Measurements from ENCODE around the gene RPL13.

Gene RPL13

DNA sequence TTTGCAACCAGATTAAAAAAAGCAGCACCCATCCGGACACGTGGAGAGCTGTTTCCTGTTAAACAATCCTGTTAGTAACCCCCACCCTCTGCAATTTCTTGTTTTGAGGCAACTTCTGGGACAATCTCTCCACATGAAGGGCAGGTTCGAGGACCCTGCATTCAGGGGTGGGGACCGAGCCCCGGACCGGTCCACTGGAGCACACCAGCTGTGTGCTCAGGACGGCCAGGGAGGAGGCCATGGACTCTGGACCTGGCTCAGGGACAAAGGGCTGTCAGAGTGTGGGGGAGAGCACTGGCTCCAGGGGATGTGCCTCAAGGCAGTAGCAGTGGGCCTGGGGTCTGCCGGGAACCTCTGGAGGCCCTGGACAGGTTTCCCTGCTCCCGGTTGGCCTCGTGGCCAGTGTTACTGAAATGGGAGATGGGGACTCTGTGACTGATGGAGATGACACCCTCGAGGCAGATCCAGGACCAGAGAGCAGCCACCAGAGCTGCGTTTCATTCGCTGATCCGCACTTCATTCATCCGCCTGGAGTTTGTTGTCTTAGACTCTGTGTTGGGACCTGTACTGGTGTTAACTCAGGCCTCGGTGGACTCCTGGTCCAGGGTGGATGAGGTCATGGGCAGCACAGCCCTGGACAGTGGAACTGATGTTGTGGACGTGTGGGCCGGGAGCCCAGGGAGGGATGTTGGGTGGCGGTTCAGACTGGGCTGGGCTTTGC, 12.2 kb downstream of the RPL13 start:
- Histone ChIP-seq H3K27me3 (replicated peaks; ENCODE audit: insufficient read depth, low read length) (0 out of 2 replicates have a peak, but pooled peaks cover 7% of the 10 kb centered on the region), H2AFZ (ENCODE audit: low read length) (no peak overlapping the region), H3K27ac (ENCODE audit: low read length) (no peak overlapping the region), H3K36me3 (replicated peaks; ENCODE audit: insufficient read depth, low read length) (no peaks in the 10 kb centered on the region), H3K4me3 (ENCODE audit: low read length) (no peak overlapping the region), H3K79me2 (ENCODE audit: low read length) (no peaks in the 10 kb centered on the region), H3K4me2 (ENCODE audit: low read depth, low read length) (no peak overlapping the region), H3K9ac (ENCODE audit: low read length) (no peak overlapping the region), H3K9me3 (replicated peaks; ENCODE audit: insufficient read depth, low read length) (no peaks in the 10 kb centered on the region), H3K9me2 (replicated peaks; ENCODE audit: insufficient read depth, low read length) (no peaks in the 10 kb centered on the region), H4K20me1 (ENCODE audit: insufficient read depth, low read length) (no peaks in the 10 kb centered on the region), H3K4me1 (ENCODE audit: low read length) (no peaks in the 10 kb centered on the region), H3F3A (ENCODE audit: insufficient read depth, low read length) (no peaks in the 10 kb centered on the region)
- TF ChIP-seq EZH2 (optimal IDR thresholded peaks at IDR 0.05; ENCODE audit: low read depth, low read length) (no peak), EZH2phosphoT487 (IDR thresholded peaks at IDR 0.05; ENCODE audit: low read length) (no peak)
- TF ChIP-seq, protein P1, sequence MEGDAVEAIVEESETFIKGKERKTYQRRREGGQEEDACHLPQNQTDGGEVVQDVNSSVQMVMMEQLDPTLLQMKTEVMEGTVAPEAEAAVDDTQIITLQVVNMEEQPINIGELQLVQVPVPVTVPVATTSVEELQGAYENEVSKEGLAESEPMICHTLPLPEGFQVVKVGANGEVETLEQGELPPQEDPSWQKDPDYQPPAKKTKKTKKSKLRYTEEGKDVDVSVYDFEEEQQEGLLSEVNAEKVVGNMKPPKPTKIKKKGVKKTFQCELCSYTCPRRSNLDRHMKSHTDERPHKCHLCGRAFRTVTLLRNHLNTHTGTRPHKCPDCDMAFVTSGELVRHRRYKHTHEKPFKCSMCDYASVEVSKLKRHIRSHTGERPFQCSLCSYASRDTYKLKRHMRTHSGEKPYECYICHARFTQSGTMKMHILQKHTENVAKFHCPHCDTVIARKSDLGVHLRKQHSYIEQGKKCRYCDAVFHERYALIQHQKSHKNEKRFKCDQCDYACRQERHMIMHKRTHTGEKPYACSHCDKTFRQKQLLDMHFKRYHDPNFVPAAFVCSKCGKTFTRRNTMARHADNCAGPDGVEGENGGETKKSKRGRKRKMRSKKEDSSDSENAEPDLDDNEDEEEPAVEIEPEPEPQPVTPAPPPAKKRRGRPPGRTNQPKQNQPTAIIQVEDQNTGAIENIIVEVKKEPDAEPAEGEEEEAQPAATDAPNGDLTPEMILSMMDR (IDR thresholded peaks at IDR 0.05; ENCODE audit: low read length): no peak
- DNase-seq: no peak

DNA sequence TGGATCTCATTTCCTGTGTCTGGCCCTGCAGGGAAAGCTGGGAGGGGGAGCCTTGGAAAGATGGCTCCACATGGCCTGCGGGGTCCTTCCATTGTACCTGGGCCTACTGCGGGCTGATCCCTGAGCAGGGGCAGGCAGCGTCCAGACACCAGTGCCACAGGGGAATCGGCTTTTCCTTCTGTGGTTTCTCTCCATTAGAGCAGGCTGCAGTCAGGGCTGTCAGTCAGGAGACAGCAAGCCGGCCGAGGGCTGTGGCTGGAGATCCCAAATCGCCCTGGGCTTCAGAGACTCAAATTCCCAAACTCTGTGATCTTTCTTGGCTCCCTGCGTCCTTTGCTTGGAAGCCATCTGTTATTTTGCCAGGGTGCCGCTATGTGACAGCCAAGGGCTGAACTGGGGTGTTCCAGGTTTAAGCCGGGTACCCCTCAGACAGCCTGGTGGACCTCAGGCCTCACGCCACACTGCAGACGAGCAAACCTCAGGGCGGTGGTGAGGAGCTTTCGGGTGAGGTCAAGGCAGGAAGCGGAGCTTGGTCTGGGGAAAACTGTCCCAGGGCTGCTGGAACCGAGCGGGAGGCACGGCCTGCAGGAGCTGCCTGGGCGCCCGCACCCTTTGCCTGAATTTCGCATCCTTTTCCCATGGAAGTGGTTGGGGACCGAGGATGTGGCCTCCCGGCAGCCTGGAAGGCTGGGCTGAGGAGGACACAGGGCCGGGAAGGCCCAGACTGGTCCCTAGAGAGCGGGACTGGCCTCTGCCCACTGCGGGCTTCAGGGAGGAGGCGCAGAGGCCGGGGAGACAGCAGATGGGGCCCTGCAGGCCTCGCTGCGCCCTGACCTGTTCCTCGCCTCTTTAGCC, 13.6 kb downstream of the RPL13 start:
- DNase-seq: no peak
- H3K9me2 ChIP-seq (replicated peaks; ENCODE audit: insufficient read depth, low read length): no peaks in the 10 kb centered on the region
- H3K4me2 ChIP-seq (ENCODE audit: low read depth, low read length): peak overlapping the region; percentile 59; the same call in 1 of the 2 replicates
- H3K9me3 ChIP-seq (replicated peaks; ENCODE audit: insufficient read depth, low read length): no peaks in the 10 kb centered on the region
- H3K4me3 ChIP-seq (ENCODE audit: low read length): no peak overlapping the region
- no peaks in the 10 kb centered on the region for H4K20me1 ChIP-seq (ENCODE audit: insufficient read depth, low read length)
- TF ChIP-seq, protein P1 (IDR thresholded peaks at IDR 0.05; ENCODE audit: low read length): no peak
- TF ChIP-seq EZH2phosphoT487 (IDR thresholded peaks at IDR 0.05; ENCODE audit: low read length): no peak
- no peak for TF ChIP-seq EZH2 (optimal IDR thresholded peaks at IDR 0.05; ENCODE audit: low read depth, low read length)
- no peaks in the 10 kb centered on the region for H3F3A ChIP-seq (ENCODE audit: insufficient read depth, low read length)
- H3K4me1 ChIP-seq (ENCODE audit: low read length): no peaks in the 10 kb centered on the region
- no peaks in the 10 kb centered on the region for H3K79me2 ChIP-seq (ENCODE audit: low read length)
- H3K27me3 ChIP-seq (replicated peaks; ENCODE audit: insufficient read depth, low read length): 0 out of 2 replicates have a peak, but pooled peaks cover 7% of the 10 kb centered on the region
- no peak overlapping the region for H3K27ac ChIP-seq (ENCODE audit: low read length)
- H3K36me3 ChIP-seq (replicated peaks; ENCODE audit: insufficient read depth, low read length): no peaks in the 10 kb centered on the region
- H3K9ac ChIP-seq (ENCODE audit: low read length): no peak overlapping the region
- no peak overlapping the region for H2AFZ ChIP-seq (ENCODE audit: low read length)

DNA sequence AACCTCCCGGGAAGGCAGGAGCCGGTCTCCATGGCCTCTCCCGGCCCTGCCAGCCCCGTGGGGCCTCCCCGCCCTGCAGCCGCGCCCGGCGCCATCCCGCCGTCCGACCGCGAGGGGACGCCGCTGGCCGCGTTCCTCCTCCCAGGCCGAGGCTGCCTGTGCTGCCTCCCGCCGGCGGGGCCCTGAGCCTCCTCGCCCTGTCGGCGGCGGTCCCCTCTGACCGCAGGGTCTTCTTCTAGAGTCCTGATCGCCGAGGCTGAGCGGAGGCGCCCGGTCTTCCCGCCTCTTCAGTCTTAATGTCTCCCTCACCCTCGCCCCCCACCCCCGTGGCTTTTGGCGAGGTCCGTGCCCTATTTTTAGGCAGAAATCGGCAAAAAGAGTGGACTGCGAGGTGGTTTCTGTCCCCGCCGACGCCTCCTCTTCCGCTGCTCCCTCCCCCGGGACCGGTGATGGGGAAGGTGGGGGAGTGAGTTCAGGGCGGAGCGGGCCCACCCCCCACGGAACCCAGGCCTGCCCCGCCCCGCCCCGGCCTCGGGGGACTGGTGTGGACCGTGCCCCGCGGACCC, 14.3 kb downstream of the RPL13 start:
- H3K27ac ChIP-seq (ENCODE audit: low read length): no peak overlapping the region
- no peaks in the 10 kb centered on the region for H4K20me1 ChIP-seq (ENCODE audit: insufficient read depth, low read length)
- 0 out of 2 replicates have a peak, but pooled peaks cover 7% of the 10 kb centered on the region for H3K27me3 ChIP-seq (replicated peaks; ENCODE audit: insufficient read depth, low read length)
- H3K4me2 ChIP-seq (ENCODE audit: low read depth, low read length): peak overlapping the region; percentile 59
- no peaks in the 10 kb centered on the region for H3K9me2 ChIP-seq (replicated peaks; ENCODE audit: insufficient read depth, low read length)
- TF ChIP-seq, protein P1 (IDR thresholded peaks at IDR 0.05; ENCODE audit: low read length): peak; percentile 56
- no peak for TF ChIP-seq EZH2phosphoT487 (IDR thresholded peaks at IDR 0.05; ENCODE audit: low read length)
- H3K9me3 ChIP-seq (replicated peaks; ENCODE audit: insufficient read depth, low read length): no peaks in the 10 kb centered on the region
- no peaks in the 10 kb centered on the region for H3K79me2 ChIP-seq (ENCODE audit: low read length)
- H3K4me1 ChIP-seq (ENCODE audit: low read length): no peaks in the 10 kb centered on the region
- no peak overlapping the region for H3K9ac ChIP-seq (ENCODE audit: low read length)
- H3K4me3 ChIP-seq (ENCODE audit: low read length): peak overlapping the region; percentile 33; the same call in 1 of the 2 replicates
- DNase-seq: peak; percentile 20
- H2AFZ ChIP-seq (ENCODE audit: low read length): no peak overlapping the region
- H3F3A ChIP-seq (ENCODE audit: insufficient read depth, low read length): no peaks in the 10 kb centered on the region
- H3K36me3 ChIP-seq (replicated peaks; ENCODE audit: insufficient read depth, low read length): no peaks in the 10 kb centered on the region

All from MM.1S (cell line).